GM12878 (cell line): ENCODE results near the gene ZNF513. TPM values are rescaled to one million over a fixed set of nuclear protein-coding genes. Genes with fewer than 3 reads are reported as not detected.

ENCODE experiments used
- ATAC-seq: fragments of 200-7000 bp; cut with Tn5 transposase; 3 replicates; pipeline ENCODE4 v1.9.1; 2020; ENCODE audit warnings: mild to moderate bottlenecking, moderate library complexity
- BruUV-seq: library from RNA; stranded (reverse); fragments of 400-500 nt; replicated peaks from 2 replicates; lab custom pipeline; 2021; lab: Mats Ljungman, UMichigan
- CTCF ChIA-PET: fragments of 300-600 bp; sonication (Branson Sonifier 250); formaldehyde crosslinking; extraction: SDS; loops from one replicate; lab custom pipeline; 2021; ENCODE audit warnings: inconsistent platforms; lab: Yijun Ruan, JAX
- POLR2A ChIA-PET: fragments of 350-600 bp; formaldehyde crosslinking; extraction: SDS; loops from one replicate; lab custom pipeline; 2021; ENCODE audit warnings: inconsistent platforms; lab: Charles Lee
- RAD21 ChIA-PET: fragments of 300-600 bp; sonication (Branson Sonifier 250); formaldehyde crosslinking; loops from one replicate; lab custom pipeline; 2023; ENCODE audit warnings: antibody characterized with exemption; ENCODE audit not compliant: unreplicated experiment; lab: Charles Lee
- SMC1A ChIA-PET: fragments of 300-600 bp; sonication (Branson Sonifier 250); formaldehyde crosslinking; loops from one replicate; lab custom pipeline; 2023; ENCODE audit not compliant: unreplicated experiment, uncharacterized antibody; lab: Charles Lee
- DNase-seq: peaks from one replicate; pipeline ENCODE4 v3.0.0-alpha.2; 2011; ENCODE audit warnings: low read depth, low spot score
- FAIRE-seq: peaks from 3 replicates; lab custom pipeline; 2011; peaks lifted over from hg19 to GRCh38; lab: Jason Lieb, UNC
- H2AFZ ChIP-seq: 2 replicates; pipeline ENCODE4 v1.6.0; 2011; ENCODE audit warnings: low read depth, low read length, control low read depth; ENCODE audit not compliant: control insufficient read depth
- H3K27ac ChIP-seq: 2 replicates; pipeline ENCODE4 v1.5.1; 2011; ENCODE audit warnings: control low read depth; ENCODE audit not compliant: control insufficient read depth, insufficient read depth
- H3K27me3 ChIP-seq, 2 experiments: replicated peaks in 1 of 2; 2 replicates each; pipeline versions ENCODE4 v1.6.0 to v1.6.1; 2011; ENCODE audit warnings: low read length in 1 of 2; ENCODE audit not compliant: control insufficient read depth in 2 of 2, insufficient read depth in 2 of 2
- H3K36me3 ChIP-seq, 2 experiments: 2 replicates each; pipeline ENCODE4 v1.5.1; 2011; ENCODE audit warnings: low read length in 1 of 2; ENCODE audit not compliant: control insufficient read depth in 2 of 2, insufficient read depth in 2 of 2
- H3K4me1 ChIP-seq: 2 replicates; pipeline ENCODE4 v1.6.1; 2011; ENCODE audit warnings: mild to moderate bottlenecking, low read length, moderate library complexity, mixed read lengths; ENCODE audit not compliant: control insufficient read depth, insufficient read depth
- H3K4me2 ChIP-seq: 2 replicates; pipeline ENCODE4 v1.6.0; 2011; ENCODE audit warnings: control low read depth; ENCODE audit not compliant: control insufficient read depth, insufficient read depth
- H3K4me3 ChIP-seq: fragments of 200-600 bp; sonication (generic); 2 replicates; pipeline ENCODE4 v1.5.1; 2016
- H3K79me2 ChIP-seq: 2 replicates; pipeline ENCODE4 v1.6.0; 2011; ENCODE audit warnings: low read length; ENCODE audit not compliant: control insufficient read depth, insufficient read depth
- H3K9ac ChIP-seq: 2 replicates; pipeline ENCODE4 v1.8.0; 2011; ENCODE audit warnings: low read length, control low read depth, mixed read lengths; ENCODE audit not compliant: control insufficient read depth, insufficient read depth
- H3K9me3 ChIP-seq: replicated peaks from 3 replicates; pipeline ENCODE4 v1.5.1; 2011; ENCODE audit warnings: mild to moderate bottlenecking, low read length; ENCODE audit not compliant: control insufficient read depth, insufficient read depth
- H4K20me1 ChIP-seq: 2 replicates; pipeline ENCODE4 v1.6.0; 2011; ENCODE audit not compliant: control insufficient read depth, insufficient read depth
- BACH1 ChIP-seq: fragments of 450-650 bp; IDR thresholded peaks from 2 replicates; pipeline ENCODE4 v1.6.1; 2017; ENCODE audit warnings: mild to moderate bottlenecking, borderline replicate concordance
- BRCA1 ChIP-seq: IDR thresholded peaks from 2 replicates; pipeline ENCODE4 v1.6.1; 2011; ENCODE audit warnings: low read depth, low read length, improper control_type of control experiment
- CREB1 ChIP-seq: IDR thresholded peaks from 2 replicates; pipeline ENCODE4 v1.6.1; 2012; ENCODE audit warnings: low read depth, mild to moderate bottlenecking, inconsistent platforms
- EED ChIP-seq: sonication (generic); IDR thresholded peaks from 2 replicates; pipeline ENCODE4 v1.6.1; 2016; ENCODE audit warnings: antibody characterized with exemption, low read depth
- IRF4 ChIP-seq: IDR thresholded peaks from 2 replicates; pipeline ENCODE4 v1.6.1; 2011; ENCODE audit warnings: low read depth, low read length
- NR2C1 ChIP-seq: fragments of 450-650 bp; IDR thresholded peaks from 2 replicates; pipeline ENCODE4 v1.6.1; 2017; ENCODE audit warnings: antibody characterized with exemption, mild to moderate bottlenecking, moderate library complexity
- USF1 ChIP-seq: IDR thresholded peaks from 2 replicates; pipeline ENCODE4 v1.6.1; 2011; ENCODE audit warnings: borderline replicate concordance, low read depth, mild to moderate bottlenecking, moderate library complexity, mixed read lengths, low read length; ENCODE audit not compliant: insufficient read depth; ENCODE audit errors: extremely low read length
- ZNF384 ChIP-seq: IDR thresholded peaks from 2 replicates; pipeline ENCODE4 v1.6.1; 2012; ENCODE audit warnings: low read depth, mild to moderate bottlenecking, low read length, improper control_type of control experiment, borderline replicate concordance
- WGBS: methylation state at CpG from one replicate; pipeline ENCODE4 v1.1.6; 2016; ENCODE audit warnings: low lambda C conversion rate; ENCODE audit not compliant: insufficient replicate concordance, insufficient coverage; ENCODE audit errors: missing lambda C conversion rate; 5-methylcytosine and 5-hydroxymethylcytosine counted together
- in situ Hi-C: fragments of 300-500 bp; cut with MboI; formaldehyde crosslinking; loops from 9 replicates; pipeline ENCODE4 v1.14.3; 2018; ENCODE audit warnings: mixed read lengths
- intact Hi-C: fragments of 100-400 bp; cut with micrococcal nuclease; formaldehyde crosslinking; loops from one replicate; pipeline ENCODE4 v1.14.2; 2022; ENCODE audit not compliant: unreplicated experiment
- polyA plus RNA-seq, 11 experiments: library from polyadenylated mRNA; depleted of rRNA in 4 of 11; unstranded in 6 of 11; stranded (reverse) in 5 of 11; fragments of >200 nt; fragmentation: Nextera tagmentation in 4 of 11; fragmentation: Illumina TruSeq in 1 of 11; extraction: Ambion mirVana in 4 of 11; extraction: Trizol in 1 of 11; gene quantifications; 1 replicate in 1 of 11; 2 replicates in 10 of 11; pipeline versions ENCODE4 v1.2.1 to v1.2.3, GENCODE V29; 2011 to 2016; ENCODE audit warnings: inconsistent platforms in 2 of 11, missing spikeins in 2 of 11, low read depth in 1 of 11
- total RNA-seq, 4 experiments: library from RNA; depleted of rRNA in 3 of 4; stranded (reverse); fragments of >200 nt in 3 of 4; fragmentation: Illumina TruSeq in 1 of 4; extraction: Trizol in 1 of 4; gene quantifications; 2 replicates each; pipeline versions ENCODE4 v1.2.1 to v1.2.3, GENCODE V29; 2013 to 2021

Gene ZNF513
- total and polyA plus RNA-seq, 10 of the 15 experiments (the other 5 are each of a cell fraction or from before 2014, with no cell fraction given): 0.06 to 16.4 (median 5.6) TPM

DNA sequence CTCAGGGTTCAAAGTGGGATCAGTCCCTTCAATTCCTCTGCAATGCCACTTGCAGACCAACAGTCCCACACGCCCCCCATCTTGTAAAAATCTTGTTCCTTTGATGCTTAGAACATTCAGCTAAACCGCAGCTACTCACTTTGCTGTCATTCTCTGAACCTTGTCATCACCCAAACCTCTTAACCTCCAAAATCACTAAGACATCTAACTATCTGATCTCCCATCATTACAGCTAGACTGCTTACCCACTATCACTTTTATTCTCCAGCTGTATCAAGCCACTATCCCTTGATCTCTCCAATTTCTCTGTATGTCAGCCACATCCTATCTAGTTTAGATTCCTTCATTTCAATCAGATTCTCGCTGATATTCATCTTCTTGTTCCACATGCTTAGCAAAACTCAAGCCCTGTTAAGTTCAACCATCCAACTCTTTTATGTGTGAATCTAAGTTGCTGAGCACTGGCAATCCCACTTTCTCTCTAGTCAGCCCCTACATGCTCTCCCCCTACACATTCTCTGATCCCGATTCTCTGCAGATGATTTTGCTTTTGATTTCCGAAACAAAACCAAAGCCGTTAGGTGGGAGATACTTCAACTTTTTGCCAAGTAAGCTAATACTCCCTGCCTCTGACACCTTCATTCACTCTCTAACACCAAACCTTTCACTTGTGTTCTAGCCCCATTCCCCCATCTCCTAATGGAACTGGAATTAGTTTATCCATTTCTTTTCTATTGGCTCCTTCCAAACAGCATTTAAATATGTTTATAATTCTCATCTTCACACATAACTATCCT lies 28.5 kb downstream of the ZNF513 start (continued):
- no peak for TF ChIP-seq NR2C1
- TF ChIP-seq EED: no peak
- no peak for TF ChIP-seq BACH1
- no peak for TF ChIP-seq ZNF384
- no peak for TF ChIP-seq USF1
- TF ChIP-seq CREB1: no peak

DNA sequence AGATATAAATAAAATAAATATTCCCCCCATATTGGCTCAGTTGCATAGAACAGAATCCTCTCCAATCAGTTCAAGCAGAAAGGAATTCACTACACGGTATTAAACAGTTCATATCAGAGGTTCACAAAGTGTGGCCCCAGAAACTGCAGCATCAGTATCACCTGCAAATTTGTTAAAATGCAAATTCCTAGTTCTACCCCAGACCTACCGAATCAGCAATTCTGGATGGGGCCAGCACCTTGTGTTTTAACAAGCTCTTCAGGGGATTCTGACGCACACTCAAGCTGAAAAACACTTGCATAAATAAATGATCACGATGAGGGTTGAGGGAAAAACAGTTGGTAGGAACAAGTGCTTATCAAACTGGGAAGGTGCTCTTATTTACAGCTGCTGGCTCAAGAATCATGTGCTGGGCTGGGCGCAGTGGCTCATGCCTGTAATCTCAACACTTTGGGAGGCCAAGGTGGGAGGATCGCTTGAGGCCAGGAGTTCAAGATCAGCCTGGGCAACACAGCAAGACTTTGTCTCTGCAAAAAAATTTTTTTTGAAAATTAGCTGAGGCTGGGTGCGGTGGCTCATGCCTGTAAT lies 30.3 kb downstream of the ZNF513 start:
- no TSS peak for BruUV-seq
- ChIA-PET RAD21 (no interaction called here), CTCF (interaction anchor here (0.7 to 1.5 kb wide), 2 partner anchors 49 to 79 kb away, joined by 3 read pairs; no protein-coding TSS in a partner anchor), POLR2A (interaction anchor here (0.5 to 1.2 kb wide), 2 partner anchors 10 to 17 kb away, joined by 4 to 5 read pairs; no protein-coding TSS in a partner anchor), SMC1A (interaction anchor here (1.5 kb wide), 1 partner anchor 21 kb away, joined by 4 read pairs; the partner anchor contains the start of gene SNX17)
- TF ChIP-seq IRF4: no peak
- no peak for TF ChIP-seq BRCA1
- Histone ChIP-seq H3K4me1 (no peaks in the 10 kb centered on the region; the same call in 1 of the 2 replicates), H3K27me3 (no peaks in the 10 kb centered on the region), H2AFZ (no peak overlapping the region), H3K4me2 (no peak overlapping the region), H3K9me3 (no peaks in the 10 kb centered on the region), H3K4me3 (no peak overlapping the region), H4K20me1 (no peaks in the 10 kb centered on the region), H3K79me2 (peaks cover 63% of the 10 kb centered on the region), H3K36me3 (no peaks in the 10 kb centered on the region; a peak in 1 of 4 replicates), H3K27ac (no peak overlapping the region), H3K9ac (no peak overlapping the region)
- in situ Hi-C loops (no loop called here), intact Hi-C loops (loop anchor here (10.0 kb wide), 1 partner anchor 135 kb away; the partner anchor contains the start of genes ATRAID, CAD and SLC5A6)
- WGBS: 58% methylated on average over 7 of the region's 7 CpGs
- no peak for ATAC-seq
- no peak for DNase-seq
- FAIRE-seq: no peak
